Endothelial cell (in vitro differentiated cells): ENCODE measurements around the gene LILRB5. TPM values are rescaled to one million over a fixed set of nuclear protein-coding genes. Genes with fewer than 3 reads are reported as not detected.
"Not testable (repeated sequence)": the region's sequence is repeated elsewhere in the genome, so short reads cannot be mapped to it uniquely, and the experiment has no call there.

Experiments
- DNase-seq: peaks from one replicate; pipeline ENCODE4 v3.0.0; 2021; ENCODE audit warnings: low spot score
- H3K27ac Mint-ChIP-seq: one replicate; pipeline ENCODE4 v1.8.0; 2021; ENCODE audit warnings: mixed read lengths, inconsistent platforms; ENCODE audit not compliant: unreplicated experiment
- H3K27me3 Mint-ChIP-seq: one replicate; pipeline ENCODE4 v1.8.0; 2021; ENCODE audit warnings: mild to moderate bottlenecking, moderate library complexity, mixed read lengths, inconsistent platforms; ENCODE audit not compliant: unreplicated experiment
- H3K36me3 Mint-ChIP-seq: one replicate; pipeline ENCODE4 v1.8.0; 2021; ENCODE audit warnings: mild to moderate bottlenecking, low read depth, mixed read lengths, inconsistent platforms; ENCODE audit not compliant: unreplicated experiment
- H3K4me1 Mint-ChIP-seq: one replicate; pipeline ENCODE4 v1.8.0; 2021; ENCODE audit warnings: mild to moderate bottlenecking, mixed read lengths, inconsistent platforms; ENCODE audit not compliant: unreplicated experiment
- H3K4me3 Mint-ChIP-seq: one replicate; pipeline ENCODE4 v1.8.0; 2021; ENCODE audit warnings: mild to moderate bottlenecking, mixed read lengths, inconsistent platforms; ENCODE audit not compliant: unreplicated experiment
- H3K9me3 Mint-ChIP-seq: one replicate; pipeline ENCODE4 v1.8.0; 2021; ENCODE audit warnings: mixed read lengths, inconsistent platforms; ENCODE audit not compliant: unreplicated experiment
- total RNA-seq: library from RNA; stranded (reverse); fragmentation: NEBNext Ultra II Directional; extraction: Animal tissue kit (Norgen Biotek cat#: 25700); gene quantifications from one replicate; pipeline ENCODE4 v1.2.1, GENCODE V29; 2021; ENCODE audit not compliant: unreplicated experiment
- TF ChIP-seq, protein P1 (sequence below): fragments of 200-600 bp; sonication (generic); IDR thresholded peaks from one replicate; pipeline ENCODE4 v1.5.0; 2021; ENCODE audit warnings: antibody characterized with exemption; ENCODE audit not compliant: unreplicated experiment

The LILRB5 gene
- total RNA-seq, 1 donor from 2014 or later: not detected

GRCh38 chr19:54240372-54241336, 16.4 kb downstream of the LILRB5 start:
- not testable (repeated sequence) for H3K9me3 Mint-ChIP-seq, H3K36me3 Mint-ChIP-seq, H3K27me3 Mint-ChIP-seq, H3K4me1 Mint-ChIP-seq, H3K27ac Mint-ChIP-seq, DNase-seq, H3K4me3 Mint-ChIP-seq

GRCh38 chr19:54239491-54240371, 17.3 kb downstream of the LILRB5 start:
- not testable (repeated sequence) for H3K27ac Mint-ChIP-seq, H3K4me3 Mint-ChIP-seq, H3K4me1 Mint-ChIP-seq, H3K27me3 Mint-ChIP-seq, H3K9me3 Mint-ChIP-seq, H3K36me3 Mint-ChIP-seq, DNase-seq

DNA sequence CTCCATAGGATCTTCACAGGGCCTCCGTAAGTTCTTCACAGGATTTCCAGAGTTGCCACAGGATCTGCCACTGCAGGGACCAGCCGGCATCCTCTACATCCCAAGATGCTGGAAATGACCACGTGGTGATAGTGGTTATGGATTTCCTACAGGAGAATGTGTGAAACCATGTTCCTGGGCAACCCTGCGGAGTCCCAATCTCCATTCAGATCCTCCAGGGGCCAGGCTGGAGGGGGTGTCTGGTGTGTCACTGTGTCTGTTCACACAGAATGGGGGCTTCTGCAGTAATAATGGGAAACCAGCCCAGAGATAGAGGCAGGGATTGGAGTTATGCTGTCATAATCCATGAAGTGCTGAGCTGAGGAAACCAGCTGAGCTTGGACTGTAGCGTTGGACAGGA, 23.1 kb downstream of the LILRB5 start:
- Mint-ChIP-seq H3K27ac (no peak overlapping the region), H3K4me3 (no peak overlapping the region), H3K27me3 (peaks cover 6% of the 10 kb centered on the region), H3K9me3 (no peaks in the 10 kb centered on the region), H3K36me3 (peaks cover 9% of the 10 kb centered on the region), H3K4me1 (no peaks in the 10 kb centered on the region)
- TF ChIP-seq, protein P1, sequence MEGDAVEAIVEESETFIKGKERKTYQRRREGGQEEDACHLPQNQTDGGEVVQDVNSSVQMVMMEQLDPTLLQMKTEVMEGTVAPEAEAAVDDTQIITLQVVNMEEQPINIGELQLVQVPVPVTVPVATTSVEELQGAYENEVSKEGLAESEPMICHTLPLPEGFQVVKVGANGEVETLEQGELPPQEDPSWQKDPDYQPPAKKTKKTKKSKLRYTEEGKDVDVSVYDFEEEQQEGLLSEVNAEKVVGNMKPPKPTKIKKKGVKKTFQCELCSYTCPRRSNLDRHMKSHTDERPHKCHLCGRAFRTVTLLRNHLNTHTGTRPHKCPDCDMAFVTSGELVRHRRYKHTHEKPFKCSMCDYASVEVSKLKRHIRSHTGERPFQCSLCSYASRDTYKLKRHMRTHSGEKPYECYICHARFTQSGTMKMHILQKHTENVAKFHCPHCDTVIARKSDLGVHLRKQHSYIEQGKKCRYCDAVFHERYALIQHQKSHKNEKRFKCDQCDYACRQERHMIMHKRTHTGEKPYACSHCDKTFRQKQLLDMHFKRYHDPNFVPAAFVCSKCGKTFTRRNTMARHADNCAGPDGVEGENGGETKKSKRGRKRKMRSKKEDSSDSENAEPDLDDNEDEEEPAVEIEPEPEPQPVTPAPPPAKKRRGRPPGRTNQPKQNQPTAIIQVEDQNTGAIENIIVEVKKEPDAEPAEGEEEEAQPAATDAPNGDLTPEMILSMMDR: no peak
- no peak for DNase-seq

GRCh38 chr19:54231077-54231931, 25.8 kb downstream of the LILRB5 start:
- DNase-seq: peak; percentile 94
- Mint-ChIP-seq H3K27ac (no peak overlapping the region), H3K9me3 (no peaks in the 10 kb centered on the region), H3K4me1 (no peaks in the 10 kb centered on the region), H3K4me3 (no peak overlapping the region), H3K27me3 (peaks cover 6% of the 10 kb centered on the region), H3K36me3 (peaks cover 9% of the 10 kb centered on the region)
- TF ChIP-seq, protein P1: peak; percentile 92

DNA sequence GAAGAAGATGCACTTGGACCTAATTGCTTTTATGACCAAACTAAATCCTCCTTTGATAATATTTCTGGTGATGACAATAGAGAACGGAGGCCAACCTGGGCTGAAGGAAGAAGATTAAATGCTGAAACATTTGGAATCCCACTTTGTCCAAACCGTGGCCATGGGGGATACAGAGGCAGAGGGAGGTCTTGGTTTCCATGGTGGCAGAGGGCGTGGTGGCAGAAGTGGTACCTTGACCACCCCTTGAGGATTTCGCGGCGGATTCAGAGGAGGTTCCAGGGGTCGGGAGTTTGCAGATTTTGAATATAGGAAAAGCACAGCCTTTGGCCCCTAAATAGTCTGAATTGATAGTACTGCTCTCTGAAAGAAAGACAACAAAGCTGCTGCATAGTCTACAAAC, 27.0 kb downstream of the LILRB5 start:
- Mint-ChIP-seq H3K27ac (no peak overlapping the region), H3K27me3 (peaks cover 6% of the 10 kb centered on the region), H3K9me3 (no peaks in the 10 kb centered on the region), H3K36me3 (peaks cover 9% of the 10 kb centered on the region), H3K4me1 (no peaks in the 10 kb centered on the region), H3K4me3 (no peak overlapping the region)
- no peak for DNase-seq
- TF ChIP-seq, protein P1: no peak
